Natural killer cell treated with Interleukin-12 subunit alpha and Interleukin-12 subunit beta and Interleukin-15 and Interleukin-18, amount 100 ng/mL, for 72 hours (primary cell): ENCODE measurements around the gene MBIP. TPM values are rescaled to one million over a fixed set of nuclear protein-coding genes. Genes with fewer than 3 reads are reported as not detected.
A peak's percentile ranks its signal among the peaks of the same experiment; 100 is the strongest.
"Not testable (repeated sequence)": the region's sequence is repeated elsewhere in the genome, so short reads cannot be mapped to it uniquely, and the experiment has no call there.

Experiments
- ATAC-seq, 2 donors: fragments of 150-1000 bp; cut with Tn5 transposase in 1 of 2; sonication (Bioruptor Pico), chemical (Tn5 transposase) in 1 of 2; 2 replicates each; pipeline ENCODE4 v1.10.0; 2021
- DNase-seq: peaks from one replicate; pipeline ENCODE4 v3.0.0; 2022; ENCODE audit warnings: low spot score
- H3K27ac Mint-ChIP-seq, 2 donors: 1 replicate in 1 of 2; 2 replicates in 1 of 2; pipeline ENCODE4 v1.8.0; 2022; ENCODE audit warnings: mixed read lengths in 2 of 2, mild to moderate bottlenecking in 1 of 2, moderate library complexity in 1 of 2
- H3K27me3 Mint-ChIP-seq, 2 donors: 1 replicate in 1 of 2; 2 replicates in 1 of 2; pipeline ENCODE4 v1.8.0; 2022; ENCODE audit warnings: mixed read lengths in 2 of 2
- H3K36me3 Mint-ChIP-seq: one replicate; pipeline ENCODE4 v1.8.0; 2022; ENCODE audit warnings: mixed read lengths
- H3K4me1 Mint-ChIP-seq, 2 donors: 1 replicate in 1 of 2; 2 replicates in 1 of 2; pipeline ENCODE4 v1.8.0; 2022; ENCODE audit warnings: low read depth in 2 of 2, mixed read lengths in 2 of 2, mild to moderate bottlenecking in 1 of 2
- H3K4me3 Mint-ChIP-seq: one replicate; pipeline ENCODE4 v1.8.0; 2022; ENCODE audit warnings: mixed read lengths
- H3K9me3 Mint-ChIP-seq: 2 replicates; pipeline ENCODE4 v1.8.0; 2022; ENCODE audit warnings: mixed read lengths
- total RNA-seq, 2 donors: library from RNA; stranded (reverse); gene quantifications; one replicate each; pipeline ENCODE4 v1.2.3, GENCODE V29; 2022

The MBIP gene
- total RNA-seq, 2 donors from 2014 or later: 20.2 to 24.5 TPM

- H3K27ac Mint-ChIP-seq, H3K36me3 Mint-ChIP-seq, H3K4me3 Mint-ChIP-seq, ATAC-seq, DNase-seq, H3K9me3 Mint-ChIP-seq, H3K4me1 Mint-ChIP-seq: not testable (repeated sequence)
- peaks cover 34 to 62% of the 10 kb centered on the region in 2 donors for H3K27me3 Mint-ChIP-seq
Measured at GRCh38 chr14:36327573-36327972, 7.1 kb upstream of the MBIP start.

GRCh38 chr14:36325853-36326252, 5.4 kb upstream of the MBIP start:
- Mint-ChIP-seq H3K27ac (no peak overlapping the region), H3K27me3 (peaks cover 28 to 56% of the 10 kb centered on the region in 2 donors), H3K4me3 (no peak overlapping the region), H3K36me3 (peaks cover under 1% of the 10 kb centered on the region), H3K4me1 (peaks cover 2% of the 10 kb centered on the region in 2 donors), H3K9me3 (peaks cover 8% of the 10 kb centered on the region)
- DNase-seq (no peak), ATAC-seq (no peak)

- H3K4me3 Mint-ChIP-seq: no peak overlapping the region
- peaks cover 7% of the 10 kb centered on the region in 2 donors for H3K4me1 Mint-ChIP-seq
- H3K27me3 Mint-ChIP-seq: peaks cover 29 to 56% of the 10 kb centered on the region in 2 donors
- DNase-seq (no peak), ATAC-seq (no peak)
- peaks cover 11% of the 10 kb centered on the region for H3K9me3 Mint-ChIP-seq
- H3K36me3 Mint-ChIP-seq: peaks cover 5% of the 10 kb centered on the region
- no peak overlapping the region for H3K27ac Mint-ChIP-seq
Measured at GRCh38 chr14:36324897-36325296, 4.5 kb upstream of the MBIP start.

GRCh38 chr14:36320897-36321381, 502 bp upstream of the MBIP start:
- DNase-seq (no peak), ATAC-seq (peak in 1 of 2 donors; percentile 1)
- Mint-ChIP-seq H3K4me1 (peaks cover 11 to 27% of the 10 kb centered on the region in 2 donors), H3K36me3 (peaks cover 5% of the 10 kb centered on the region), H3K27ac (peak overlapping the region; percentile 67 to 79), H3K9me3 (peaks cover 4% of the 10 kb centered on the region), H3K4me3 (peak overlapping the region; percentile 92), H3K27me3 (peaks cover 11 to 25% of the 10 kb centered on the region in 2 donors)

GRCh38 chr14:36319899-36320199, 588 bp downstream of the MBIP start:
- peaks cover 4% of the 10 kb centered on the region for H3K9me3 Mint-ChIP-seq
- H3K4me1 Mint-ChIP-seq: peaks cover 18 to 38% of the 10 kb centered on the region in 2 donors
- peak overlapping the region; percentile 92 for H3K4me3 Mint-ChIP-seq
- H3K36me3 Mint-ChIP-seq: peaks cover 5% of the 10 kb centered on the region
- DNase-seq (no peak), ATAC-seq (no peak)
- H3K27ac Mint-ChIP-seq: peak overlapping the region; percentile 67 to 79
- H3K27me3 Mint-ChIP-seq: peaks cover 10 to 18% of the 10 kb centered on the region in 2 donors

DNA sequence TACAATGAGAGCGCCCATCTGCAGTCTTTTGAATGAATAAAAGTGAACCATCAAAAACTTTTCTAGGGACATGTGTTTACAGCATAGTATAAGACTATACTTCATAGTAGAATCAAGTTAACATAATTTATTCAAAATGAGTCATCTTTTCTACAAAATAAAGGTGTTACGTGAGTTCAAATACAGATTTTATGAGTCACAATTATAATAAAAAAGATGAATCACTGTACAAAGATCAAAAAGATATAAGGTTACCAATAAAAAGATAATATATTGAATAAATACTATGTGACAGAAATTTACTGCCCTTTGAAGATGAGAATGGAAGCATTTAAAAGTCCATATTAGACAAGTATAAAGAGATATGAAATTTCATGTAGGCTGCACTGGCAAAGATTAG, 2.8 kb downstream of the MBIP start:
- peak overlapping the region; percentile 45 for H3K4me3 Mint-ChIP-seq
- peaks cover 18% of the 10 kb centered on the region for H3K36me3 Mint-ChIP-seq
- peaks cover 4% of the 10 kb centered on the region for H3K9me3 Mint-ChIP-seq
- H3K27me3 Mint-ChIP-seq: peaks cover 0 to 3% of the 10 kb centered on the region in 2 donors
- peaks cover 18 to 46% of the 10 kb centered on the region in 2 donors for H3K4me1 Mint-ChIP-seq
- H3K27ac Mint-ChIP-seq: no peak overlapping the region
- ATAC-seq (no peak), DNase-seq (no peak)

- ATAC-seq (no peak), DNase-seq (no peak)
- peaks cover 0 to 3% of the 10 kb centered on the region in 2 donors for H3K27me3 Mint-ChIP-seq
Measured at GRCh38 chr14:36316131-36316530, 4.3 kb downstream of the MBIP start.

GRCh38 chr14:36315159-36315853, 5.1 kb downstream of the MBIP start:
- Mint-ChIP-seq H3K4me1 (peaks cover 13 to 40% of the 10 kb centered on the region in 2 donors), H3K27me3 (no peaks in the 10 kb centered on the region), H3K4me3 (peak overlapping the region; percentile 67), H3K27ac (peak overlapping the region; percentile 65 to 74), H3K9me3 (no peaks in the 10 kb centered on the region), H3K36me3 (peaks cover 24% of the 10 kb centered on the region)
- DNase-seq (no peak), ATAC-seq (peak in 1 of 2 donors; percentile 82)

More at GRCh38 chr14:36316131-36316530, 4.3 kb downstream of the MBIP start:
- Mint-ChIP-seq H3K27ac (no peak overlapping the region), H3K36me3 (peaks cover 22% of the 10 kb centered on the region), H3K9me3 (peaks cover 4% of the 10 kb centered on the region), H3K4me1 (peaks cover 18 to 46% of the 10 kb centered on the region in 2 donors), H3K4me3 (no peak overlapping the region)

GRCh38 chr14:36313898-36314297, 6.5 kb downstream of the MBIP start:
- no peak overlapping the region for H3K4me3 Mint-ChIP-seq
- no peaks in the 10 kb centered on the region for H3K27me3 Mint-ChIP-seq
- H3K4me1 Mint-ChIP-seq: peaks cover 9 to 32% of the 10 kb centered on the region in 2 donors
- ATAC-seq: no peak
- no peak for DNase-seq
- H3K27ac Mint-ChIP-seq: no peak overlapping the region
- H3K36me3 Mint-ChIP-seq: peaks cover 38% of the 10 kb centered on the region
- H3K9me3 Mint-ChIP-seq: no peaks in the 10 kb centered on the region

- peaks cover 41% of the 10 kb centered on the region for H3K36me3 Mint-ChIP-seq
- no peak for ATAC-seq
- H3K9me3 Mint-ChIP-seq: no peaks in the 10 kb centered on the region
- no peaks in the 10 kb centered on the region for H3K27me3 Mint-ChIP-seq
- peaks cover 9 to 32% of the 10 kb centered on the region in 2 donors for H3K4me1 Mint-ChIP-seq
- no peak for DNase-seq
- no peak overlapping the region for H3K4me3 Mint-ChIP-seq
- H3K27ac Mint-ChIP-seq: no peak overlapping the region
Measured at GRCh38 chr14:36313206-36313605, 7.2 kb downstream of the MBIP start.

DNA sequence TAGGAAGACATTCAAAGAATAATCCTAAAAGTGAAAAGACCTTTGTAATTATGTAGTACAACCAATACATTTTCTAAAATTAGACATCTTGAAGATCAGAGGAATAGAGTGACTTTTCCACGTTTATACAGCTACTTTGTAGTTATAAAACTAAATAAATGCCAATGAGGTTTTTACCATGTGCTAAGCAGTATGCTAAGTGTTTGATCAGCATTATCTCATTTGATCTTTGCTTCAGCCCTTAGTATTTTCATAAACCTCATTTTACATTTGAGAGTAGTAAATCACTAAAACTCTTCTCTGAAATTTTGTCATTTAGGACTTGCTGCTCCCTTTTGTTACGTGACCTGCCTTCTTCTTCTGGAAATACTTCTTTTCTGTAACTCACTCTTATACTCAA, 13.6 kb downstream of the MBIP start:
- DNase-seq: no peak
- no peaks in the 10 kb centered on the region for H3K9me3 Mint-ChIP-seq
- H3K4me1 Mint-ChIP-seq: no peaks in the 10 kb centered on the region
- no peak for ATAC-seq
- peaks cover 42% of the 10 kb centered on the region for H3K36me3 Mint-ChIP-seq
- H3K27me3 Mint-ChIP-seq: no peaks in the 10 kb centered on the region
- H3K4me3 Mint-ChIP-seq: no peak overlapping the region
- no peak overlapping the region for H3K27ac Mint-ChIP-seq

GRCh38 chr14:36304895-36305294, 15.5 kb downstream of the MBIP start:
- no peaks in the 10 kb centered on the region for H3K4me1 Mint-ChIP-seq

GRCh38 chr14:36303960-36304359, 16.5 kb downstream of the MBIP start:
- no peak overlapping the region for H3K27ac Mint-ChIP-seq
- ATAC-seq: no peak
- H3K36me3 Mint-ChIP-seq: peaks cover 23% of the 10 kb centered on the region
- no peaks in the 10 kb centered on the region for H3K4me1 Mint-ChIP-seq
- no peaks in the 10 kb centered on the region for H3K27me3 Mint-ChIP-seq
- no peaks in the 10 kb centered on the region for H3K9me3 Mint-ChIP-seq
- no peak for DNase-seq
- H3K4me3 Mint-ChIP-seq: no peak overlapping the region

More at GRCh38 chr14:36304895-36305294, 15.5 kb downstream of the MBIP start:
- H3K4me3 Mint-ChIP-seq: no peak overlapping the region
- H3K9me3 Mint-ChIP-seq: no peaks in the 10 kb centered on the region
- H3K36me3 Mint-ChIP-seq: peaks cover 32% of the 10 kb centered on the region
- DNase-seq (no peak), ATAC-seq (no peak)
- no peaks in the 10 kb centered on the region for H3K27me3 Mint-ChIP-seq
- H3K27ac Mint-ChIP-seq: no peak overlapping the region

GRCh38 chr14:36302823-36303222, 17.6 kb downstream of the MBIP start:
- Mint-ChIP-seq H3K4me3 (no peak overlapping the region), H3K36me3 (peaks cover 20% of the 10 kb centered on the region), H3K9me3 (no peaks in the 10 kb centered on the region), H3K27me3 (no peaks in the 10 kb centered on the region), H3K4me1 (no peaks in the 10 kb centered on the region), H3K27ac (no peak overlapping the region)
- DNase-seq: no peak
- no peak for ATAC-seq
